HG02798 (cell line): ENCODE data around the gene CES4A.
"Not testable (repeated sequence)": the region's sequence is repeated elsewhere in the genome, so short reads cannot be mapped to it uniquely, and the experiment has no call there.

Source experiments
- ATAC-seq: cut with Tn5 transposase; IDR thresholded peaks from one replicate; pipeline ENCODE4 v1.9.1; 2021; ENCODE audit warnings: mild to moderate bottlenecking; ENCODE audit not compliant: unreplicated experiment, poor library complexity

The CES4A gene

GRCh38 chr16:67039260-67040020 lies 51.1 kb downstream of the CES4A start:
- ATAC-seq: peak; percentile 62

GRCh38 chr16:67040166-67040565 lies 51.8 kb downstream of the CES4A start:
- ATAC-seq: no peak

GRCh38 chr16:67040906-67041305 lies 52.5 kb downstream of the CES4A start:
- ATAC-seq: no peak

GRCh38 chr16:67041520-67041919 lies 53.1 kb downstream of the CES4A start:
- ATAC-seq: not testable (repeated sequence)

GRCh38 chr16:67043420-67043819 lies 55.0 kb downstream of the CES4A start:
- ATAC-seq: no peak

- no peak for ATAC-seq
Observed at GRCh38 chr16:67050796-67051195, 62.4 kb downstream of the CES4A start.

GRCh38 chr16:67052399-67052798 lies 64.0 kb downstream of the CES4A start:
- ATAC-seq: no peak

- no peak for ATAC-seq
Observed at GRCh38 chr16:67053767-67054334, 65.5 kb downstream of the CES4A start.

- no peak for ATAC-seq
Observed at GRCh38 chr16:67054901-67055300, 66.5 kb downstream of the CES4A start.

- ATAC-seq: no peak
Observed at GRCh38 chr16:67055712-67056487, 67.5 kb downstream of the CES4A start.
